Neural cell (in vitro differentiated cells): ENCODE measurements around the gene MZF1. TPM values are rescaled to one million over a fixed set of nuclear protein-coding genes. Genes with fewer than 3 reads are reported as not detected.
A peak's percentile ranks its signal among the peaks of the same experiment; 100 is the strongest.

Experiments used
- H2AFZ ChIP-seq: fragments of 200-600, 300-800 bp; sonication (generic), shearing (Covaris generic); 2 replicates; pipeline ENCODE4 v1.6.0; 2014; ENCODE audit warnings: low read depth, mild to moderate bottlenecking, antibody characterized with exemption, low read length, moderate library complexity
- H3F3A ChIP-seq: fragments of 200-600 bp; shearing (Covaris generic); 2 replicates; pipeline ENCODE4 v1.6.1; 2016; ENCODE audit warnings: mild to moderate bottlenecking, moderate library complexity, mixed read lengths, antibody characterized with exemption, low read length; ENCODE audit not compliant: insufficient read depth, poor library complexity, severe bottlenecking
- H3K27ac ChIP-seq: fragments of 200-600, 300-800 bp; sonication (generic), shearing (Covaris generic); 2 replicates; pipeline ENCODE4 v1.5.1; 2014; ENCODE audit warnings: mild to moderate bottlenecking, low read length, moderate library complexity
- H3K27me3 ChIP-seq: fragments of 300-800, 200-600 bp; sonication (generic), shearing (Covaris generic); 2 replicates; pipeline ENCODE4 v1.6.0; 2014; ENCODE audit warnings: mild to moderate bottlenecking, low read depth, low read length, moderate library complexity; ENCODE audit not compliant: insufficient read depth
- H3K36me3 ChIP-seq: fragments of 300-800, 200-600 bp; sonication (generic), shearing (Covaris generic); 2 replicates; pipeline ENCODE4 v1.5.1; 2014; ENCODE audit warnings: mild to moderate bottlenecking, antibody characterized with exemption, low read length, moderate library complexity; ENCODE audit not compliant: insufficient read depth
- H3K4me2 ChIP-seq: fragments of 300-800, 200-600 bp; sonication (generic), shearing (Covaris generic); 2 replicates; pipeline ENCODE4 v1.6.0; 2014; ENCODE audit warnings: mild to moderate bottlenecking, low read length
- H3K4me3 ChIP-seq: fragments of 300-800, 200-600 bp; sonication (generic), shearing (Covaris generic); 2 replicates; pipeline ENCODE4 v1.5.1; 2014; ENCODE audit warnings: mild to moderate bottlenecking, low read length, moderate library complexity
- H3K79me2 ChIP-seq: fragments of 200-600 bp; shearing (Covaris generic); replicated peaks from 2 replicates; pipeline ENCODE4 v1.6.0; 2014; ENCODE audit warnings: mild to moderate bottlenecking, low read length, moderate library complexity; ENCODE audit not compliant: insufficient read depth
- H3K9ac ChIP-seq: fragments of 300-800, 200-600 bp; sonication (generic), shearing (Covaris generic); 2 replicates; pipeline ENCODE4 v1.6.1; 2016; ENCODE audit warnings: mild to moderate bottlenecking, low read length, mixed read lengths
- H3K9me2 ChIP-seq: fragments of 200-600 bp; shearing (Covaris generic); 2 replicates; pipeline ENCODE4 v1.6.1; 2016; ENCODE audit warnings: mild to moderate bottlenecking, low read length, mixed read lengths; ENCODE audit not compliant: insufficient read depth
- H3K9me3 ChIP-seq: fragments of 200-600, 300-800 bp; sonication (generic), shearing (Covaris generic); 2 replicates; pipeline ENCODE4 v1.6.1; 2016; ENCODE audit warnings: mild to moderate bottlenecking, mixed run types, low read length, moderate library complexity, mixed read lengths
- H4K20me1 ChIP-seq: fragments of 200-600 bp; shearing (Covaris generic); 2 replicates; pipeline ENCODE4 v1.6.1; 2016; ENCODE audit warnings: mild to moderate bottlenecking, mixed run types; ENCODE audit not compliant: insufficient read depth
- EP300 ChIP-seq: fragments of 450-650 bp; conservative IDR thresholded peaks from 2 replicates; pipeline ENCODE4 v1.6.1; 2014; ENCODE audit warnings: antibody characterized with exemption, mild to moderate bottlenecking, moderate library complexity; ENCODE audit not compliant: poor library complexity, severe bottlenecking
- EZH2 ChIP-seq: fragments of 200-600, 300-800 bp; shearing (Covaris generic), sonication (generic); IDR thresholded peaks from 2 replicates; pipeline ENCODE4 v1.6.1; 2014; ENCODE audit warnings: antibody characterized with exemption, low read length, borderline replicate concordance, mild to moderate bottlenecking; ENCODE audit not compliant: insufficient read depth, poor library complexity, severe bottlenecking
- MXI1 ChIP-seq: fragments of 450-650 bp; conservative IDR thresholded peaks from 2 replicates; pipeline ENCODE4 v1.6.1; 2014; ENCODE audit warnings: antibody characterized with exemption, mild to moderate bottlenecking; ENCODE audit not compliant: poor library complexity, severe bottlenecking
- POLR2AphosphoS5 ChIP-seq: IDR thresholded peaks from 2 replicates; pipeline ENCODE4 v1.6.1; 2012
- RAD21 ChIP-seq: fragments of 450-650 bp; conservative IDR thresholded peaks from 2 replicates; pipeline ENCODE4 v1.6.1; 2014; ENCODE audit warnings: antibody characterized with exemption, mild to moderate bottlenecking, moderate library complexity
- SMC3 ChIP-seq: fragments of 450-650 bp; conservative IDR thresholded peaks from 2 replicates; pipeline ENCODE4 v1.6.1; 2014; ENCODE audit warnings: antibody characterized with exemption, mild to moderate bottlenecking, moderate library complexity; ENCODE audit not compliant: poor library complexity
- TAF1 ChIP-seq: IDR thresholded peaks from 2 replicates; pipeline ENCODE4 v1.6.1; 2012; ENCODE audit warnings: low read depth
- polyA plus RNA-seq: library from polyadenylated mRNA; depleted of rRNA; stranded (reverse); fragments of >200 nt; gene quantifications from 2 replicates; pipeline ENCODE4 v1.2.3, GENCODE V29; 2014
- TF ChIP-seq, protein P1 (sequence below): IDR thresholded peaks from 2 replicates; pipeline ENCODE4 v1.6.1; 2012; ENCODE audit warnings: borderline replicate concordance
- TF ChIP-seq, protein P2 (sequence below): fragments of 450-650 bp; IDR thresholded peaks from 2 replicates; pipeline ENCODE4 v1.5.1; 2014; ENCODE audit warnings: antibody characterized with exemption, mild to moderate bottlenecking, moderate library complexity; ENCODE audit not compliant: poor library complexity, severe bottlenecking

MZF1 gene
- polyA plus RNA-seq, 1 donor from 2014 or later = 74.6 TPM

DNA sequence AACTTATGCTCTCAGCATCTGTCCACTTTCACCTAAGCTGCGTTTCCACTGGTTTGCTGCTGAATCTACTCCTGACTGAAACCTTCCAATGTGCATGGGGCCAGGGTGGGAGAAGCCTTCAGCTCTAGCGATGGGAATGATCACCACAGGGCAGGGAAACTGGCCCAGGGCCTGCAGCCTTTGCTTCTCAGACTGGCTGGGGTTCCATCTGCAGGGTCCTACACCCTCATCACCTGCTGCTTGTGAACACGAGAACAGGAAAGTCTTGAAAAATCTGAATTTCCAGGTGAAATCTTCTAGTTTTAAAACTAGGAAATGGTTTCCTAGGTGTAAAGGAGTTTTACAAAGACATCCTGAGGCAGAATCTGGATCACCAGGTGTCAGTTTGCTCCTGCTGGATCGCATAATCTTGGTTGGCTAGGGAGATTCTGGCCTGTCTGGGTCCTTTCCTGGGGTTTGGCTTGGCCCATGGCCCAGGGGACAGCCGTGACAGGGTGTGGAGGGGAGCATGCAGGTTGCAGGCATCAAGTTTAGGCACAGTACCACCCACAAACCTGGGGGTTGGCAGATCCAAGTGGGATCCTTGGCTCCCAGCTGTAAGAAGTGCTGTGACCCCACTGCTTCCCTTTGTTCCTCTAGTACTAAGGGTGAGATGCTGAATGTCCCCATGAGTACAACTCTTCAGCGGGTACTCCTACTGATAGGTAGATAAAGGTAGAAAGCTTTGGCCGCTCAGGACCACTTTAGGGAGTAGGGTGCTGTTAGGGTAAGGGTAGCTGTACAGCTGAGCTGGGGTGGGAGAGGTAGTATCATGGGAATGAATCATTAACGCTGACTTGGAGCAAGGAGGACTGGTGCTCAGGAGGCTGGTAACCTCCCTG lies 12.9 kb downstream of the MZF1 start:
- Histone ChIP-seq H3K9me3 (no peaks in the 10 kb centered on the region), H3K9ac (peak overlapping the region; percentile 98), H3K27me3 (no peaks in the 10 kb centered on the region), H3K79me2 (peaks cover 19% of the 10 kb centered on the region), H3K27ac (peak overlapping the region; percentile 98), H3K36me3 (no peaks in the 10 kb centered on the region), H3K4me3 (peak overlapping the region; percentile 76), H4K20me1 (peaks cover 6% of the 10 kb centered on the region), H2AFZ (no peak overlapping the region), H3F3A (peaks cover 7% of the 10 kb centered on the region), H3K9me2 (no peaks in the 10 kb centered on the region), H3K4me2 (peak overlapping the region; percentile 93)
- TF ChIP-seq, protein P1, sequence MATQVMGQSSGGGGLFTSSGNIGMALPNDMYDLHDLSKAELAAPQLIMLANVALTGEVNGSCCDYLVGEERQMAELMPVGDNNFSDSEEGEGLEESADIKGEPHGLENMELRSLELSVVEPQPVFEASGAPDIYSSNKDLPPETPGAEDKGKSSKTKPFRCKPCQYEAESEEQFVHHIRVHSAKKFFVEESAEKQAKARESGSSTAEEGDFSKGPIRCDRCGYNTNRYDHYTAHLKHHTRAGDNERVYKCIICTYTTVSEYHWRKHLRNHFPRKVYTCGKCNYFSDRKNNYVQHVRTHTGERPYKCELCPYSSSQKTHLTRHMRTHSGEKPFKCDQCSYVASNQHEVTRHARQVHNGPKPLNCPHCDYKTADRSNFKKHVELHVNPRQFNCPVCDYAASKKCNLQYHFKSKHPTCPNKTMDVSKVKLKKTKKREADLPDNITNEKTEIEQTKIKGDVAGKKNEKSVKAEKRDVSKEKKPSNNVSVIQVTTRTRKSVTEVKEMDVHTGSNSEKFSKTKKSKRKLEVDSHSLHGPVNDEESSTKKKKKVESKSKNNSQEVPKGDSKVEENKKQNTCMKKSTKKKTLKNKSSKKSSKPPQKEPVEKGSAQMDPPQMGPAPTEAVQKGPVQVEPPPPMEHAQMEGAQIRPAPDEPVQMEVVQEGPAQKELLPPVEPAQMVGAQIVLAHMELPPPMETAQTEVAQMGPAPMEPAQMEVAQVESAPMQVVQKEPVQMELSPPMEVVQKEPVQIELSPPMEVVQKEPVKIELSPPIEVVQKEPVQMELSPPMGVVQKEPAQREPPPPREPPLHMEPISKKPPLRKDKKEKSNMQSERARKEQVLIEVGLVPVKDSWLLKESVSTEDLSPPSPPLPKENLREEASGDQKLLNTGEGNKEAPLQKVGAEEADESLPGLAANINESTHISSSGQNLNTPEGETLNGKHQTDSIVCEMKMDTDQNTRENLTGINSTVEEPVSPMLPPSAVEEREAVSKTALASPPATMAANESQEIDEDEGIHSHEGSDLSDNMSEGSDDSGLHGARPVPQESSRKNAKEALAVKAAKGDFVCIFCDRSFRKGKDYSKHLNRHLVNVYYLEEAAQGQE = no peak
- TF ChIP-seq TAF1 = no peak
- TF ChIP-seq EZH2 = no peak
- no peak for TF ChIP-seq RAD21
- TF ChIP-seq SMC3 = no peak
- TF ChIP-seq, protein P2, sequence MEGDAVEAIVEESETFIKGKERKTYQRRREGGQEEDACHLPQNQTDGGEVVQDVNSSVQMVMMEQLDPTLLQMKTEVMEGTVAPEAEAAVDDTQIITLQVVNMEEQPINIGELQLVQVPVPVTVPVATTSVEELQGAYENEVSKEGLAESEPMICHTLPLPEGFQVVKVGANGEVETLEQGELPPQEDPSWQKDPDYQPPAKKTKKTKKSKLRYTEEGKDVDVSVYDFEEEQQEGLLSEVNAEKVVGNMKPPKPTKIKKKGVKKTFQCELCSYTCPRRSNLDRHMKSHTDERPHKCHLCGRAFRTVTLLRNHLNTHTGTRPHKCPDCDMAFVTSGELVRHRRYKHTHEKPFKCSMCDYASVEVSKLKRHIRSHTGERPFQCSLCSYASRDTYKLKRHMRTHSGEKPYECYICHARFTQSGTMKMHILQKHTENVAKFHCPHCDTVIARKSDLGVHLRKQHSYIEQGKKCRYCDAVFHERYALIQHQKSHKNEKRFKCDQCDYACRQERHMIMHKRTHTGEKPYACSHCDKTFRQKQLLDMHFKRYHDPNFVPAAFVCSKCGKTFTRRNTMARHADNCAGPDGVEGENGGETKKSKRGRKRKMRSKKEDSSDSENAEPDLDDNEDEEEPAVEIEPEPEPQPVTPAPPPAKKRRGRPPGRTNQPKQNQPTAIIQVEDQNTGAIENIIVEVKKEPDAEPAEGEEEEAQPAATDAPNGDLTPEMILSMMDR = no peak
- TF ChIP-seq MXI1 = no peak
- TF ChIP-seq POLR2AphosphoS5 = no peak
- TF ChIP-seq EP300 = no peak

DNA sequence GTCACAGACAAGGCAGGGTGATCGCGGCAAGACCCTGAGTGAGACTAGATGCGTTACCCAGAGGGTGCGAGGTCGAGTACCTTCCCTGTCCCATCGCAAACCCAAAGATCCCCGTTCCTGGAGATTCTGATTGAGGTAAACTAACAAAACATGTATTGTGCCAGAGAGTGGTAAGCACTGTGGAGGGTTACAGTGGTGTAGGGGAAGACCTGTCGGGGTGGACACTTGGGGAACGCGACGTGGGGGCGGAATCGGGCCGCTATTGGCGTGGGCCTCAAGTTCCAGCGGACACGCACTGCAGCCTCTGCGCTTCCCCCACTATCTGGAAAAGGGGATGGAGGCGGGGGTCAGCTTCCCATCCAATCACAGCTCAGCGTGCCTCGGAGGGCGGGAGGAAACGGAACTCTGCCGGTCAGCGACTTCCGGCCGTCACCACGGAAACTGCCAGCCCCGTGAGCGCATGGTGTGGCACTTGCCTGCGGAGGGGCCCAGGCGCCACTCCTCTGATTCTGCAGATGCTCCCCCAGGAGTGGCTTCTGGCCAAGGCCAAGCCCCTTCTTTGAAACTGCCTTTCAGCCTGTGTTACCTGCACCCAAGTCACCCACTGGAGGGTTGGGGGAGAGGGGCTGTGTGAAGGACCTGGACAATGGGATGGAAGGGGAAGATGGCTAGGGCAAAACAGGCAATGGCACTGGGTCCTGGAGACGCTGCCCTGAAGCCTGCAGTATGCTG lies 13.7 kb downstream of the MZF1 start:
- peak overlapping the region; percentile 84 for H2AFZ ChIP-seq
- H3K27ac ChIP-seq = peak overlapping the region; percentile 98
- H3K36me3 ChIP-seq = no peaks in the 10 kb centered on the region
- no peaks in the 10 kb centered on the region for H3K9me2 ChIP-seq
- peaks cover 19% of the 10 kb centered on the region for H3K79me2 ChIP-seq
- peaks cover 7% of the 10 kb centered on the region for H3F3A ChIP-seq
- no peaks in the 10 kb centered on the region for H3K9me3 ChIP-seq
- H3K4me2 ChIP-seq = peak overlapping the region; percentile 93
- no peaks in the 10 kb centered on the region for H3K27me3 ChIP-seq
- H3K9ac ChIP-seq = peak overlapping the region; percentile 98
- H3K4me3 ChIP-seq = peak overlapping the region; percentile 76
- peaks cover 6% of the 10 kb centered on the region for H4K20me1 ChIP-seq
- peak; percentile 42 for TF ChIP-seq SMC3
- TF ChIP-seq EZH2 = no peak
- TF ChIP-seq, protein P1 = peak; percentile 51
- TF ChIP-seq TAF1 = no peak
- TF ChIP-seq RAD21 = peak; percentile 9
- no peak for TF ChIP-seq EP300
- TF ChIP-seq MXI1 = peak; percentile 85
- peak; percentile 51 for TF ChIP-seq POLR2AphosphoS5
